B cell (primary cell): ENCODE measurements around the gene CRHR2. TPM values are rescaled to one million over a fixed set of nuclear protein-coding genes. Genes with fewer than 3 reads are reported as not detected.

Experiments
- ATAC-seq: fragments of 200-7000 bp; cut with Tn5 transposase; one replicate; pipeline ENCODE4 v1.10.0; 2021; ENCODE audit warnings: low read depth, mild to moderate bottlenecking, moderate number of reproducible peaks, moderate library complexity
- CTCF ChIA-PET: fragments of 350-600 bp; sonication (Branson Sonifier 250); formaldehyde crosslinking; loops from one replicate; lab custom pipeline; 2021; ENCODE audit warnings: antibody characterized with exemption, inconsistent platforms; lab: Charles Lee
- POLR2A ChIA-PET: fragments of 350-600 bp; sonication (Branson Sonifier 250); formaldehyde crosslinking; loops from one replicate; lab custom pipeline; 2021; ENCODE audit warnings: antibody characterized with exemption; lab: Charles Lee
- DNase-seq: peaks from one replicate; pipeline ENCODE4 v3.0.0; 2013
- H2AFZ ChIP-seq: 2 replicates; pipeline ENCODE4 v1.6.1; 2012; ENCODE audit warnings: mild to moderate bottlenecking, low read depth, low read length; ENCODE audit not compliant: insufficient read depth, poor library complexity, severe bottlenecking
- H3K27ac ChIP-seq, 2 donors: 1 replicate in 1 of 2; 2 replicates in 1 of 2; pipeline ENCODE4 v1.5.1; 2012 to 2013; ENCODE audit warnings: low read length in 2 of 2, mild to moderate bottlenecking in 2 of 2, moderate library complexity in 1 of 2
- H3K27me3 ChIP-seq, 4 experiments: fragments of 200-600 bp in 1 of 4; sonication (generic) in 1 of 4; replicated peaks in 1 of 4; 1 replicate in 2 of 4; 2 replicates in 2 of 4; pipeline versions ENCODE4 v1.6.1 to v1.7.0; 2013 to 2016; ENCODE audit warnings: low read length in 3 of 4, mild to moderate bottlenecking in 2 of 4, mixed read lengths in 1 of 4, moderate library complexity in 1 of 4; ENCODE audit not compliant: insufficient read depth in 4 of 4, control insufficient read depth in 3 of 4; ENCODE audit errors: control extremely low read depth in 1 of 4
- H3K36me3 ChIP-seq, 2 experiments: replicated peaks in 1 of 2; 1 replicate in 1 of 2; 2 replicates in 1 of 2; pipeline versions ENCODE4 v1.6.1 to v1.7.1; 2013; ENCODE audit warnings: low read length in 1 of 2; ENCODE audit not compliant: insufficient read depth in 2 of 2, control insufficient read depth in 1 of 2; ENCODE audit errors: control extremely low read depth in 1 of 2, extremely low read depth in 1 of 2
- H3K4me1 ChIP-seq, 2 donors: fragments of 200-600 bp in 1 of 2; sonication (generic) in 1 of 2; 1 replicate in 1 of 2; 2 replicates in 1 of 2; pipeline versions ENCODE4 v1.5.1 to v1.6.1; 2013 to 2017; ENCODE audit warnings: low read length in 2 of 2; ENCODE audit not compliant: control insufficient read depth in 2 of 2, insufficient read depth in 2 of 2
- H3K4me2 ChIP-seq: replicated peaks from 2 replicates; pipeline ENCODE3; 2012; ENCODE audit warnings: mild to moderate bottlenecking, low read depth, low read length; ENCODE audit not compliant: poor library complexity, severe bottlenecking
- H3K4me3 ChIP-seq, 5 experiments: fragments of 200-600 bp in 1 of 5; sonication (generic) in 1 of 5; 1 replicate in 3 of 5; 2 replicates in 2 of 5; pipeline versions ENCODE4 v1.5.1 to v1.7.0; 2011 to 2016; ENCODE audit warnings: low read length in 4 of 5, mild to moderate bottlenecking in 4 of 5, low read depth in 2 of 5, control low read depth in 1 of 5, moderate library complexity in 1 of 5; ENCODE audit not compliant: insufficient read depth in 1 of 5; ENCODE audit errors: control extremely low read depth in 1 of 5, extremely low read depth in 1 of 5
- H3K79me2 ChIP-seq: fragments of 200-600 bp; sonication (generic); one replicate; pipeline ENCODE4 v1.6.0; 2016; ENCODE audit warnings: low read length; ENCODE audit not compliant: control insufficient read depth, insufficient read depth
- H3K9ac ChIP-seq: fragments of 200-600 bp; sonication (generic); 2 replicates; pipeline ENCODE4 v1.6.1; 2017; ENCODE audit warnings: mild to moderate bottlenecking, low read length, moderate library complexity
- H3K9me3 ChIP-seq, 3 donors: one replicate each; pipeline versions ENCODE4 v1.6.1 to v1.7.1; 2013; ENCODE audit warnings: low read length in 2 of 3; ENCODE audit not compliant: control insufficient read depth in 2 of 3, insufficient read depth in 1 of 3; ENCODE audit errors: control extremely low read depth in 1 of 3
- H4K20me1 ChIP-seq: 2 replicates; pipeline ENCODE4 v1.6.0; 2012; ENCODE audit warnings: mild to moderate bottlenecking, low read length; ENCODE audit not compliant: insufficient read depth, control insufficient read depth, poor library complexity, severe bottlenecking
- H3K27ac Mint-ChIP-seq: one replicate; pipeline ENCODE4 v1.8.0; 2021; ENCODE audit warnings: mixed read lengths
- H3K27me3 Mint-ChIP-seq: one replicate; pipeline ENCODE4 v1.8.0; 2021; ENCODE audit warnings: mixed read lengths
- H3K4me1 Mint-ChIP-seq: one replicate; pipeline ENCODE4 v1.8.0; 2021; ENCODE audit warnings: mixed read lengths
- H3K4me3 Mint-ChIP-seq: one replicate; pipeline ENCODE4 v1.8.0; 2021; ENCODE audit warnings: mixed read lengths
- H3K9me3 Mint-ChIP-seq: one replicate; pipeline ENCODE4 v1.8.0; 2022; ENCODE audit warnings: mixed read lengths; ENCODE audit not compliant: insufficient read depth
- CTCF ChIP-seq: fragments of 200-600 bp; IDR thresholded peaks from one replicate; pipeline ENCODE4 v1.8.0; 2022; ENCODE audit warnings: antibody characterized with exemption, mild to moderate bottlenecking
- EZH2 ChIP-seq: IDR thresholded peaks from 2 replicates; pipeline ENCODE4 v1.6.1; 2012; ENCODE audit warnings: borderline replicate concordance, low read depth, mild to moderate bottlenecking, moderate library complexity, low read length; ENCODE audit not compliant: insufficient read depth, poor library complexity, severe bottlenecking
- WGBS: methylation state at CpG from one replicate; pipeline ENCODE4 v1.1.5; 2013; ENCODE audit warnings: missing lambda C conversion rate; ENCODE audit not compliant: insufficient coverage; 5-methylcytosine and 5-hydroxymethylcytosine counted together
- intact Hi-C: fragments of 100-400 bp; cut with micrococcal nuclease; formaldehyde crosslinking; loops from one replicate; pipeline ENCODE4 v1.10.0; 2022
- polyA plus RNA-seq: library from polyadenylated mRNA; depleted of rRNA; stranded (reverse); fragments of >200 nt; gene quantifications from 2 replicates; pipeline ENCODE4 v1.2.3, GENCODE V29; 2012
- total RNA-seq, 2 donors: library from RNA; stranded (reverse); fragments of 120-200 nt in 1 of 2; gene quantifications; 1 replicate in 1 of 2; 2 replicates in 1 of 2; pipeline versions ENCODE4 v1.2.3 to v1.2.4, GENCODE V29; 2013 to 2022

The CRHR2 gene
- total and polyA plus RNA-seq, 2 donors (not counting 1 experiment from before 2014, with no cell fraction given): not detected

GRCh38 chr7:30652132-30652531, 30.1 kb downstream of the CRHR2 start:
- H3K27me3 ChIP-seq: no peaks in the 10 kb centered on the region
- intact Hi-C loops: no loop called here
- H3K9me3 ChIP-seq: no peaks in the 10 kb centered on the region
- TF ChIP-seq EZH2: no peak
- TF ChIP-seq CTCF: no peak
- Mint-ChIP-seq H3K4me3 (no peak overlapping the region), H3K27ac (no peak overlapping the region), H3K27me3 (no peaks in the 10 kb centered on the region), H3K4me1 (no peaks in the 10 kb centered on the region), H3K9me3 (no peaks in the 10 kb centered on the region)
- H3K4me1 ChIP-seq: no peaks in the 10 kb centered on the region
- H3K4me2 ChIP-seq: no peak overlapping the region
- no peaks in the 10 kb centered on the region for H4K20me1 ChIP-seq
- no peak overlapping the region for H3K9ac ChIP-seq
- no peak overlapping the region for H3K27ac ChIP-seq
- ChIA-PET CTCF (no interaction called here), POLR2A (no interaction called here)
- no peak overlapping the region for H2AFZ ChIP-seq
- no peak for DNase-seq
- no peak overlapping the region for H3K4me3 ChIP-seq
- no peaks in the 10 kb centered on the region for H3K79me2 ChIP-seq
- ATAC-seq: no peak
- WGBS: 96% methylated on average over 6 of the region's 7 CpGs
- H3K36me3 ChIP-seq: no peaks in the 10 kb centered on the region

GRCh38 chr7:30650421-30650808, 31.8 kb downstream of the CRHR2 start:
- Histone ChIP-seq H3K9me3 (no peaks in the 10 kb centered on the region), H3K4me3 (no peak overlapping the region), H3K36me3 (peaks cover 0 to under 1% of the 10 kb centered on the region in 2 experiments), H3K4me2 (no peak overlapping the region), H3K27ac (no peak overlapping the region), H3K4me1 (no peaks in the 10 kb centered on the region), H4K20me1 (no peaks in the 10 kb centered on the region), H2AFZ (no peak overlapping the region), H3K27me3 (no peaks in the 10 kb centered on the region), H3K9ac (no peak overlapping the region), H3K79me2 (no peaks in the 10 kb centered on the region)
- no peak for DNase-seq
- TF ChIP-seq CTCF: no peak
- no peak for TF ChIP-seq EZH2
- H3K4me1 Mint-ChIP-seq: no peaks in the 10 kb centered on the region
- ChIA-PET CTCF (no interaction called here), POLR2A (no interaction called here)
- H3K9me3 Mint-ChIP-seq: no peaks in the 10 kb centered on the region
- no peaks in the 10 kb centered on the region for H3K27me3 Mint-ChIP-seq
- WGBS: 94% methylated on average over 7 of the region's 7 CpGs
- ATAC-seq: no peak
- intact Hi-C loops: no loop called here
- H3K4me3 Mint-ChIP-seq: no peak overlapping the region
- no peak overlapping the region for H3K27ac Mint-ChIP-seq
